WTC11 (cell line): ENCODE measurements around the gene PEX26. TPM values are rescaled to one million over a fixed set of nuclear protein-coding genes. Genes with fewer than 3 reads are reported as not detected.
"Not testable (repeated sequence)": the region's sequence is repeated elsewhere in the genome, so short reads cannot be mapped to it uniquely, and the experiment has no call there.

ENCODE experiments used
- ATAC-seq: fragments of 200-7000 bp; cut with Tn5 transposase; 2 replicates; pipeline ENCODE4 v1.10.0; 2021; ENCODE audit warnings: mild to moderate bottlenecking, moderate library complexity
- CTCF ChIA-PET: fragments of 300-600 bp; sonication (Branson Sonifier 250); formaldehyde crosslinking; loops from one replicate; lab custom pipeline; 2021; ENCODE audit warnings: antibody characterized with exemption; lab: Charles Lee
- POLR2A ChIA-PET: fragments of 350-600 bp; sonication (Branson Sonifier 250); formaldehyde crosslinking; loops from one replicate; lab custom pipeline; 2021; ENCODE audit warnings: antibody characterized with exemption; lab: Charles Lee
- DNase-seq: peaks from one replicate; pipeline ENCODE4 v3.0.0; 2021; ENCODE audit warnings: low spot score
- H3K27ac Mint-ChIP-seq: 2 replicates; pipeline ENCODE4 v1.8.0; 2021; ENCODE audit warnings: mixed read lengths
- H3K27me3 Mint-ChIP-seq: 2 replicates; pipeline ENCODE4 v1.8.0; 2021; ENCODE audit warnings: low read depth, mild to moderate bottlenecking, moderate library complexity, mixed read lengths
- H3K36me3 Mint-ChIP-seq: 2 replicates; pipeline ENCODE4 v1.8.0; 2021; ENCODE audit warnings: mixed read lengths
- H3K4me1 Mint-ChIP-seq: 2 replicates; pipeline ENCODE4 v1.8.0; 2022; ENCODE audit warnings: mixed read lengths
- H3K4me3 Mint-ChIP-seq: 2 replicates; pipeline ENCODE4 v1.8.0; 2021; ENCODE audit warnings: mild to moderate bottlenecking, moderate library complexity, mixed read lengths
- H3K9me3 Mint-ChIP-seq: 2 replicates; pipeline ENCODE4 v1.8.0; 2021; ENCODE audit warnings: mixed read lengths
- ATF3 ChIP-seq: sonication (generic); formaldehyde crosslinking; conservative IDR thresholded peaks from 2 replicates; pipeline ENCODE4 v1.8.1; 2022; ENCODE audit warnings: mild to moderate bottlenecking, missing genetic modification reagents
- ATF6 ChIP-seq: sonication (generic); formaldehyde crosslinking; IDR thresholded peaks from 2 replicates; pipeline ENCODE4 v1.8.1; 2023; ENCODE audit warnings: mild to moderate bottlenecking, missing genetic modification reagents
- ERG ChIP-seq: fragments of 250-450 bp; sonication (Bioruptor Pico); IDR thresholded peaks from 2 replicates; pipeline ENCODE4 v1.8.0; 2021; ENCODE audit warnings: mild to moderate bottlenecking
- FOXP4 ChIP-seq: sonication (generic); formaldehyde crosslinking; IDR thresholded peaks from 2 replicates; pipeline ENCODE4 v1.8.0; 2022; ENCODE audit warnings: mild to moderate bottlenecking, missing genetic modification reagents
- GRHL2 ChIP-seq: fragments of 250-450 bp; sonication (Bioruptor Pico); IDR thresholded peaks from 2 replicates; pipeline ENCODE4 v1.8.0; 2022; ENCODE audit warnings: mild to moderate bottlenecking, moderate library complexity; ENCODE audit not compliant: insufficient replicate concordance, severe bottlenecking
- HMGA2 ChIP-seq: fragments of 250-450 bp; sonication (Bioruptor Pico); IDR thresholded peaks from 2 replicates; pipeline ENCODE4 v1.4.0; 2021; ENCODE audit warnings: mild to moderate bottlenecking, moderate library complexity
- MYBL2 ChIP-seq: sonication (generic); formaldehyde crosslinking; IDR thresholded peaks from 2 replicates; pipeline ENCODE4 v1.8.1; 2023; ENCODE audit warnings: mild to moderate bottlenecking, moderate library complexity, missing genetic modification reagents
- RORB ChIP-seq: fragments of 250-450 bp; sonication (Bioruptor Pico); IDR thresholded peaks from 2 replicates; pipeline ENCODE4 v1.9.0; 2021; ENCODE audit warnings: mild to moderate bottlenecking
- SMAD3 ChIP-seq: sonication (generic); formaldehyde crosslinking; IDR thresholded peaks from 2 replicates; pipeline ENCODE4 v1.8.0; 2022; ENCODE audit warnings: missing genetic modification reagents, mild to moderate bottlenecking, borderline replicate concordance
- SP1 ChIP-seq: sonication (generic); formaldehyde crosslinking; conservative IDR thresholded peaks from 2 replicates; pipeline ENCODE4 v1.8.1; 2022; ENCODE audit warnings: missing genetic modification reagents
- STAT6 ChIP-seq: sonication (generic); formaldehyde crosslinking; conservative IDR thresholded peaks from 2 replicates; pipeline ENCODE4 v1.8.1; 2023; ENCODE audit warnings: mild to moderate bottlenecking, low read depth, missing genetic modification reagents, moderate library complexity
- TCF7 ChIP-seq: sonication (generic); formaldehyde crosslinking; IDR thresholded peaks from 2 replicates; pipeline ENCODE4 v1.8.0; 2022; ENCODE audit warnings: mild to moderate bottlenecking, low read depth, missing genetic modification reagents, moderate library complexity
- ZMAT4 ChIP-seq: fragments of 250-450 bp; sonication (Bioruptor Pico); IDR thresholded peaks from 2 replicates; pipeline ENCODE4 v1.9.0; 2021; ENCODE audit warnings: mild to moderate bottlenecking
- ZNF263 ChIP-seq: sonication (generic); formaldehyde crosslinking; IDR thresholded peaks from 2 replicates; pipeline ENCODE4 v1.8.1; 2022; ENCODE audit warnings: low read depth, mild to moderate bottlenecking, moderate library complexity, missing genetic modification reagents
- ZNF532 ChIP-seq: fragments of 250-450 bp; sonication (Bioruptor Pico); IDR thresholded peaks from 2 replicates; pipeline ENCODE4 v1.9.0; 2021; ENCODE audit warnings: mild to moderate bottlenecking, borderline replicate concordance
- ZNF671 ChIP-seq: fragments of 250-450 bp; sonication (Bioruptor Pico); IDR thresholded peaks from 2 replicates; pipeline ENCODE4 v1.8.0; 2021; ENCODE audit warnings: mild to moderate bottlenecking
- total RNA-seq: library from RNA; stranded (reverse); gene quantifications from 3 replicates; pipeline ENCODE4 v1.2.3, GENCODE V29; 2021

Gene PEX26
- total RNA-seq, 1 experiment from 2014 or later, result 52.3 TPM

GRCh38 chr22:18051113-18051512 lies 26.7 kb upstream of the PEX26 start:
- ATAC-seq, CTCF ChIA-PET, H3K36me3 Mint-ChIP-seq, DNase-seq, H3K4me3 Mint-ChIP-seq, H3K27me3 Mint-ChIP-seq, H3K27ac Mint-ChIP-seq, H3K4me1 Mint-ChIP-seq: not testable (repeated sequence)
- POLR2A ChIA-PET, result interaction anchor here (0.6 kb wide), 1 partner anchor 18 kb away, joined by 3 read pairs; no protein-coding TSS in a partner anchor
- peaks cover 17% of the 10 kb centered on the region for H3K9me3 Mint-ChIP-seq

- CTCF ChIA-PET, H3K27me3 Mint-ChIP-seq, H3K4me3 Mint-ChIP-seq, H3K4me1 Mint-ChIP-seq, DNase-seq, H3K27ac Mint-ChIP-seq, H3K36me3 Mint-ChIP-seq, POLR2A ChIA-PET, ATAC-seq: not testable (repeated sequence)
- peaks cover 17% of the 10 kb centered on the region for H3K9me3 Mint-ChIP-seq
Observed at GRCh38 chr22:18053216-18053946, 24.4 kb upstream of the PEX26 start.

- ChIA-PET CTCF (interaction anchor here (2.0 kb wide), 1 partner anchor 20 kb away, joined by 4 read pairs; no protein-coding TSS in a partner anchor), POLR2A (no interaction called here)
- Mint-ChIP-seq H3K4me3 (no peak overlapping the region), H3K27ac (no peak overlapping the region), H3K36me3 (peaks cover 6% of the 10 kb centered on the region), H3K27me3 (no peaks in the 10 kb centered on the region; the same call in 1 of the 2 replicates), H3K4me1 (no peaks in the 10 kb centered on the region), H3K9me3 (peaks cover 17% of the 10 kb centered on the region)
- ATAC-seq (no peak), DNase-seq (no peak)
- no peak for TF ChIP-seq SMAD3 (CRISPR knock-in tag)
- no peak for TF ChIP-seq TCF7
- TF ChIP-seq ZMAT4 (CRISPR knock-in tag), result no peak
- no peak for TF ChIP-seq HMGA2 (CRISPR knock-in tag)
- no peak for TF ChIP-seq GRHL2
- no peak for TF ChIP-seq ZNF532 (CRISPR knock-in tag)
- TF ChIP-seq ZNF263 (CRISPR knock-in tag), result no peak
- no peak for TF ChIP-seq FOXP4 (CRISPR knock-in tag)
- no peak for TF ChIP-seq ATF6 (CRISPR knock-in tag)
- no peak for TF ChIP-seq MYBL2
- TF ChIP-seq ERG (CRISPR knock-in tag), result no peak
- no peak for TF ChIP-seq RORB (CRISPR knock-in tag)
- TF ChIP-seq STAT6 (CRISPR knock-in tag), result no peak
- TF ChIP-seq ATF3 (CRISPR knock-in tag), result no peak
- no peak for TF ChIP-seq ZNF671 (CRISPR knock-in tag)
- TF ChIP-seq SP1 (CRISPR knock-in tag), result no peak
Observed at GRCh38 chr22:18055619-18056160, 22.1 kb upstream of the PEX26 start.
